Measurements from ENCODE around the gene AKAP7. TPM values are rescaled to one million over a fixed set of nuclear protein-coding genes. Genes with fewer than 3 reads are reported as not detected.

The AKAP7 gene
- total RNA-seq, 2 experiments from 2014 or later: 6.2 to 6.5 TPM

- intact Hi-C loops (cut with micrococcal nuclease): no loop called here
- Mint-ChIP-seq H3K27me3 (no peaks in the 10 kb centered on the region), H3K4me3 (no peak overlapping the region), H3K27ac (no peak overlapping the region), H3K4me1 (ENCODE audit: low read depth) (peaks cover 18% of the 10 kb centered on the region), H3K36me3 (ENCODE audit: low read depth) (peaks cover 16% of the 10 kb centered on the region), H3K9me3 (no peaks in the 10 kb centered on the region)
- ATAC-seq (no peak), DNase-seq (no peak)
- no peak for TF ChIP-seq CTCF (IDR thresholded peaks at IDR 0.05)
- POLR2A ChIA-PET: no interaction called here
- CTCF ChIA-PET: interaction anchor here (1.1 kb wide), 1 partner anchor 247 kb away, joined by 3 read pairs; no protein-coding TSS in a partner anchor
Observed at GRCh38 chr6:131286469-131287040, 151.3 kb downstream of the AKAP7 start.

- Mint-ChIP-seq H3K4me1 (ENCODE audit: low read depth) (peaks cover 20% of the 10 kb centered on the region), H3K9me3 (no peaks in the 10 kb centered on the region), H3K27ac (no peak overlapping the region), H3K27me3 (no peaks in the 10 kb centered on the region), H3K4me3 (no peak overlapping the region), H3K36me3 (ENCODE audit: low read depth) (peaks cover 16% of the 10 kb centered on the region)
- ATAC-seq (no peak), DNase-seq (no peak)
- ChIA-PET CTCF (interaction anchor here (1.4 kb wide), 1 partner anchor 89 kb away, joined by 5 read pairs; no protein-coding TSS in a partner anchor), POLR2A (no interaction called here)
- TF ChIP-seq CTCF (IDR thresholded peaks at IDR 0.05): no peak
- intact Hi-C loops (cut with micrococcal nuclease): no loop called here
Observed at GRCh38 chr6:131288214-131288613, 152.9 kb downstream of the AKAP7 start.

GRCh38 chr6:131290955-131291354, 155.7 kb downstream of the AKAP7 start:
- no peak for TF ChIP-seq CTCF (IDR thresholded peaks at IDR 0.05)
- POLR2A ChIA-PET: no interaction called here
- Mint-ChIP-seq H3K27ac (no peak overlapping the region), H3K36me3 (ENCODE audit: low read depth) (peaks cover 10% of the 10 kb centered on the region), H3K27me3 (no peaks in the 10 kb centered on the region), H3K4me1 (ENCODE audit: low read depth) (peaks cover 16% of the 10 kb centered on the region), H3K9me3 (no peaks in the 10 kb centered on the region), H3K4me3 (no peak overlapping the region)
- intact Hi-C loops (cut with micrococcal nuclease): no loop called here
- ATAC-seq: no peak
- CTCF ChIA-PET: interaction anchor here (0.7 kb wide), 1 partner anchor 229 kb away, joined by 3 read pairs; no protein-coding TSS in a partner anchor
- DNase-seq: no peak

GRCh38 chr6:131292145-131292938, 157.1 kb downstream of the AKAP7 start:
- peaks cover 5% of the 10 kb centered on the region for H3K36me3 Mint-ChIP-seq (ENCODE audit: low read depth)
- no peak overlapping the region for H3K4me3 Mint-ChIP-seq
- intact Hi-C loops (cut with micrococcal nuclease): no loop called here
- no peaks in the 10 kb centered on the region for H3K27me3 Mint-ChIP-seq
- POLR2A ChIA-PET: no interaction called here
- H3K4me1 Mint-ChIP-seq (ENCODE audit: low read depth): peaks cover 16% of the 10 kb centered on the region
- no peaks in the 10 kb centered on the region for H3K9me3 Mint-ChIP-seq
- H3K27ac Mint-ChIP-seq: no peak overlapping the region
- DNase-seq: no peak
- ATAC-seq: no peak
- no peak for TF ChIP-seq CTCF (IDR thresholded peaks at IDR 0.05)
- CTCF ChIA-PET: interaction anchor here (0.7 kb wide), 1 partner anchor 93 kb away, joined by 3 read pairs; no protein-coding TSS in a partner anchor

- Mint-ChIP-seq H3K27ac (no peak overlapping the region), H3K36me3 (ENCODE audit: low read depth) (peaks cover 2% of the 10 kb centered on the region), H3K4me3 (no peak overlapping the region), H3K27me3 (no peaks in the 10 kb centered on the region), H3K4me1 (ENCODE audit: low read depth) (peaks cover 16% of the 10 kb centered on the region), H3K9me3 (no peaks in the 10 kb centered on the region)
- intact Hi-C loops (cut with micrococcal nuclease): no loop called here
- ATAC-seq (no peak), DNase-seq (no peak)
- CTCF ChIA-PET: no interaction called here
- TF ChIP-seq CTCF (IDR thresholded peaks at IDR 0.05): no peak
- POLR2A ChIA-PET: no interaction called here
Observed at GRCh38 chr6:131293472-131293911, 158.2 kb downstream of the AKAP7 start.

Measured in activated CD8-positive, alpha-beta T cell treated with anti-CD3 and anti-CD28 coated beads for 36 hours (primary cell).